ENCODE data around the gene TMC6.
"Not testable (repeated sequence)": the region's sequence is repeated elsewhere in the genome, so short reads cannot be mapped to it uniquely, and the experiment has no call there.

The TMC6 gene

DNA sequence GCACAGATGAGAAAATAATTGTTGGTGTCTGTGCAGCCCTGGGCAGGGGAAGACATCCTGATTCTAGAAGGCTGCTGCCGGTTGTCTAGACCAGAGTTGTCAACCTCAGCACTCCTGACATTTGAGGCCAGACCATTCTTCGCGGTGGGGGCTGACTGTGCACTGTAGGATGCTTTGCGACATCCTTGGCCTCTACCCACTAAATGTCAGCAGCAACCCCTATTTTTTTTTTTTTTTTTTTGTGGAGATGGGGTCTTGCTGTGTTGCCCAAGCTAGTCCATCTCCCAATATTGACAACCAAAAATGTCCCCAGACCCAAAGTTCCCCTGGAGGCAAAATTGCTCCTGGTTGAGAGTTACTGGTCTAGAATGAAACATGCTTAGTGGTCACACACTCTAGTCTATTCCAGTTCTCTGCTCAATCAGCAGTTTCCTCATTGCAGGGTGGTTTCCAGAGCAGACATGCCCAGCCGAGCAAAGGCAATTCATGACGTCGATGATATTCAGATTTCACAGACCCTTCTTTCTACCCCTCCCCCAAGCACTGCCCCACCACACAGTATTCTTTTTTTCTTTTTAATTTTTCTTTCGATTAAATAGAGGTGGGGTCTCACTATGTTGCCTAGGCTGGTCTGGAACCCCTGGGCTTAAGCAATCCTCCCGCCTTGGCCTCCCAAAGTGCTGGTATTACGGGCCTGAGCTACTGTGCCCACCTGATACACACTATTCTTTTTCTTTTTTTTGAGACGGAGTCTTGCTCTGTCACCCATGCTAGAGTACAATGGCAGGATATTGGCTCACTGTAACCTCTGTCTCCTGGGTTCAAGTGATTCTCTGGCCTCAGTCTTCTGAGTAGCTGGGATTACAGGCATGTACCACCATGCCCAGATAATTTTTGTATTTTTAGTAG lies 26.6 kb upstream of the TMC6 start:
- DNase-seq: no peak

DNA sequence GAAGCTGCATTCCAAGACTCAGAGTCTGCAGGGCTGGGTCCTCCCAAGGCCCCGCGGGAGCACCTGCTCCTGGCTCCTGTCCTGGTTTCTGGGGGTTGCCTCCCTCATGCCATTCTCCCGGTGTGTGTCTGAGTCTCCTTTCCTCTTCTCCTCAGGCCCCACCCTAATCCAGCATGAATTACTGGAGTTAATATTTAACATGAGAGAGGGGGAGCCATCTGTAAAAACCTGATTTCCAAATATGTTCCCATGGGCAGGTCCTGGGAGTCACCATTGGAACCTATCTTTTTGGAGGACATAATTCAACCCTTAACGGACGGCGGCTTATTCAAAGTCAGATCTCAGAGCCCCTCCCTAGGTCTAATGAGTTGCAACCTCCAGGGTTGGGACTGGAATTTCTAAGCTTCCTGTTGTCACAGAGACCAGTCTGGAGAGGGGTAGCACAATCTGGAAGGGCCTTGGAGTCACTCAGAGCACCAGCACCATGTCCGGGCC lies 23.0 kb upstream of the TMC6 start:
- DNase-seq: no peak

DNA sequence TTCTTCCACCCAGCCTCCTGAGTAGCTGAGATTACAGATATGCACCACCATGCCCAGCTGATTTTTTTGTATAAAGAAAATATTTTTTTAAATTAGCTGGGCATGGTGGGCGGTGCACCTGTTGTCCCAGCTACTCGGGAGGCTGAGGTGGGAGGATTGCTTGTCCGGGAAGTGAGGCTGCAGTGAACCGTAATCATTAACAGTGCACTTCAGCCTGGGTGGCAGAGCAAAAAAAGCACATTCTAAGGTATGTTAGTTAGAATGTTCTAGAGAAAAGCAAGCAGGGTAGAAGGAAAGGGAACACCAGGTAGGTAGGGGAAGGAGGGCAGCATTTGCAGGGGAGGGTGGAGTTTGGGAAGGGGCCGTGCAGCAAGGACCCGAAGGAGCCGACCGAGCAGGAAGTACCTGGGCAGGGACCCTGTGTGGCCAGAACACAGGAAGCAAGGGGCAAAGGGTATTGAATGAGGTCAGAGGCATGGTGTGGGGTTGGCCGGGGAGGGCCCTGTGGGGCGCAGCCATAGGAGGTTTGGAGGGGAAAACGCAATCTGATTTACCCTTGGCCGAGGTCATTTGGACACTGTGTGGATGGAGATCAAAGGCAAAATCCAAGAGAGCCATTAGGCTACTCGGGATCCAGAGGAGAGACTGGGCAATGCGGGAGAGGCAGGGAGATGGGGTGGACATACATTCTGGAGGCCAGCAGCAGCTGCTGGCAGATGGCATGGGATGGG lies 19.9 kb upstream of the TMC6 start:
- DNase-seq: no peak

DNA sequence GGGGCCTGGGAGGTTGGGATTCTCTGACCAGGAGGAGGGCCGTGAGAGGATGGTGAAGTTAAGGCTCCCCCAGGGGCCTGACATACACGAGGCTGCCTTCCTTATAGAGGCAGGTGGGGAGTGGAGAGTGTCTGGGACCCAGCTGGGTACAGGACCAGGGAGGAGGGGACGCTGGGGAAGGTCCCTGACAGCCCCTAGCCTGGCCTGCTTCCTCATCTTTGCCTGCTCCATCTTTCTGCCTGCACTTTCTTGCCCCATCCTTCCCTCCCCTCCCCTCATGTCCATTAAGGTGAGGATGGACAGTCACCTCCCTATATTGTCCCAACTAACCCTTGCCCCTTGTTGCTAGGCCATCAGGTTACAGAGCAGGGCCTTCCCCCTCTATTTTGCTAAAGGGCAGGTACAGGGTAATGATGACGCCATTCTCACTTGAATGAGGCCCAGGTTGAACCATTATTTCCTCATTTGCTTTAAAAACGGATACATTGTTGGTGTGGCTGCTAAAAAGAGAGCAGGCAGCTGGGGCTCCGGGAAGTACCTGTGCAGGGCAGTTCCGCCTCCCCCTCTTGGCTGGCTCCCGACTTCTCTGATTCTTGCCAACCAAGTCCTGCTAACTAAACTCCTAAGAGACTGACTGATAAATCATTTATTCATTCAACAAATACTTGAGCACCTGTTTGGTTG lies 18.9 kb upstream of the TMC6 start:
- DNase-seq: no peak

DNA sequence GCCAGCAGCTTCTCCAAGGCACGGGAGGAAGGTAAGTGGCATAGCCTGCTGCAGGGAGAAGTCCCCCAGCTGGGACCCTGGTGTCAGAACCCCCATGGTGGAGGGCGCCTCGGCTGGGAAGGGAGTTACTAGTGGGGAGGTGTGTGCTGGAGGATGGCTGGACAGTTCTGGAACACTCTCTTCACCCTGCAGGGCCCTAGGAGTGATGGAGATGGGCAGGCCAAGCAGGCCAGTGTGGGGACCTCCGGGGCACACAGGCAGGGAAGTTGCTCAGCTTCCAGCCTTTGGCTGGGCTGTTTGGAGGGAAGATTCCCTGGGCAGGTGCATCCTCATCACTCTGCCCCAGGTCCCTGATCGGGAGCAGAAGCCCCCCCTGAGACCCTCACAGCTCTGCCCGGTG lies 18.3 kb upstream of the TMC6 start:
- DNase-seq: no peak

DNA sequence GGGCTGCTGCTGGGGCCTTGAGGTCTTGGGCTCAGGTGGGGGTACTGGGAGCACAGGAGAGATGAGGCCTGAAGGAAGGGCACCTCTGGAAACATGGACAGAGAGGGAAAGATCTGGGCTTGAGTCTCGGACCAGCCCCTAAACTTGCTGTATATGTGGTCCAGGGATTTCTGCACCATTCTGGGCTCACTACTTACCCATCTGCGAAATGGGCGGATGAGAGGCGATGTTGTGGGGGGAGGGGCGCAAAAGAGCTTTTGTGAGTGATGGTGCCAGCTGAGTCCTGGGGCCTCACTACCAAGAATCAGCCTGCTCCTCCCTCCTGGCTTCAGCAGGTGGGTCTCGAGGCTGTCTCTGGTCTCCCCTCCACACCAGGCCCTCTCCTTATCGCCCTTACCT lies 17.9 kb upstream of the TMC6 start:
- no peak for DNase-seq

DNA sequence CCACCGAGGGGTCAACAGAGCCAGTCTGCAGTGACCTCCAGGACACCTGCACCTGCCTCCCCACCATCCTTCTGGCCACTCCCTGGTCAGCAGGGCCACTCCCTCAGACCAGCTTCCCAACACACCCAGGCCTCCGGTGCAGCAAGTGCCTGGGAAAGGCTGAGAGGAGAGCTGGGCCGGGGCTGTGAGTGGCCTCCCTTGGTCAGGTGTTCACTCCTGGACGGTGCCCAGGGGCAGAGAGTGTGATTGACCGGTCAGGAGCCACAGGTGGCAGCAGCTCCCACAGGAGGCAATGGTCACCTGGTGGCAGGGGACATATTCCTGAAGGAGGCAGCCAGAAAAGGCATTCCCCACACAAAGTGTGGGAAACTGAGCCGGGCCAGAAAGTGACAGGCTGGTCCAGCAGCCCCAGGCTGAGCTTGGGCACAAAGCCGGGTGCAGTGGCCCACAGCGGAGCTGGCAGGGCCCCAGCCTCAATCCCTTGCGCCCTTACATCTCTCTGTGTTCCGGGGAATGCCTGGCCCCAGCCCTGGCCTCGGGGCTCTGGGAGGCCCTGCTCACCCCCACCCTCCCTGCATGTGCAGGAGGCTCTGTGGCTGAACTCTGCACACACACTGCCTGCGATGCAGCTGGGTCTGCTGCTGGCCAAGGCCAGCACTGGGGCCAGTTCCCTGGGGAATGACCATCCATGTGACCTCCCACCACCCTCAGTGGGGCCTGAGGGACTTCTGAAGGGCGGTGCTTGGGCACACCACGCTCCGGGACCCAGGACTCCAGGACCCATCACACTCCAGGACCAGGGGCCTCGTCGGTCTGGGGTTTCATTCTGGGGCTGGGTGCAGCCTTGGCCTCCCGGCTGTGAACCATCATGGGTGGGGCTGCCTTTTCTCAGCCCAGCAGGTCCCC lies 16.4 kb upstream of the TMC6 start:
- no peak for DNase-seq

DNA sequence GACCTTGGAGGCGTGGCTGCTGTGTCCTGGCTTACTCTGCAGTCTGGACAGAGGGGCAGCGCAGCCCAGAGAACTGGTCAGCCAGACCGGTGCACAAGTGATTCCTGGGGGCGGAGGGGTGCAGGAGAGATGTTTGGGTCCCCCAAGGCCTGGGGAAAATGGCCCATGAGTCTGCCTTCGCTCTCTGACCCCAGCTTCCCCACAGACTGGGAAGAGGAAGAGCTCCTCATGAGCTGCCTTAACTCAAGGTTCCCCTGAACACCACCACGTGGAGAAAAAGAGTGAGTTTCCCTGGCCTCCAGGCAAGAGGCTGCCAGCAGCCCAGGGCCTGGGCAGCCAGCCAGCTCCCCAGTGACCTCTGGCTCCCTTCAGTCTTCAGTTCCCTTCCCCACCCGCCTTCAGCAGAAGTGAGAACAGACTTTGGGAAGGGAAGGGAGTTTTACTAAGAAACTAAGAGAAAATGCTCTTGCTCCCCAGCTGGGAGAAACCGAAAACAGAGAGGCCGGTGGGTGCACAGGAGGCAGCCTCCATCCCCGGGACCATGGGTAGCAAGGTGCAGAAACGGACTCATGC lies 15.7 kb upstream of the TMC6 start:
- no peak for DNase-seq

DNA sequence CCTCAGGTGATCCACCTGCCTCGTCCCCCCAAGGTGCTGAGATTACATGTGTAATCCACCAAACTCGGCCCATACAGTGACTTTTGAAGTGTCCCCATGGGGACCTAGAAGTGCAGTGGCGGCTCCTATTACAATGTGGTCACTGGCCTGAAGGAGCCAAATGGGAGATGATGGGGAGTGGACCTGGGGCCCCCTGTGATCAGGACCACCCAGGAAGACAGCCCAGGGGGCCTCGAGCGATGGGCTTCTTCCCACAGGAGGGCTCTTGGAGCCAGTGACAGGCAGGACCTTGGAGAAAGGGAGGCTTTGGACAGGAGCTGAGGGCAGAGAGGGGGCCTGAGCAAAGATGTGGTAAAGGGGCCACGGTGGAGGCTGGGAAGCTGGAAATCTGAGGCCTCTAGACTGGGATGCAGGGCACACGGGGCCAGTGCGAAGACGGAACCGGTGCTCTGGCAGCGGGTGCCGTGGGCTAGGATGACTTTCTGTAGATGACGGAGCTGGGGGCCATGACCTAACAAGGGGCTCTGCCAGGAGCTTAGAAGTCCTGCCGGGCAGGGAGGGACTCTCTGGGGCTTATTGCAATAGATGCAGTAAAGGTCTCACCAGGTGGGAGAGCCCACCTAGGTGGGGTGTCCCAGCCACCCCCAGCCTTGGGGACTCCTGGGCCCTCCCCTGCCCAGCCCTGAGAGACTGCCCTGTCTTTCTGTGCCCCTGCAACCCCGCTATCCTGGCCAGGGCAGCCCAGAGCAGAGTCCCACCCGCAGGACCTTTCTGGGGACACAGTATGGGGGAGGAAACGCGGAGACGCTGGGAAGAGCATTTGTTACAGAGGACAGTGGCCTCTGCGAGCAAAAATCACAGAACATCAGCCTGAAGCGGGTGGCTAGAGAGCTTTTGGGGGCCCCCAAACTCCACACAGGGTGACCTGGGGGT lies 14.9 kb upstream of the TMC6 start:
- DNase-seq: no peak

DNA sequence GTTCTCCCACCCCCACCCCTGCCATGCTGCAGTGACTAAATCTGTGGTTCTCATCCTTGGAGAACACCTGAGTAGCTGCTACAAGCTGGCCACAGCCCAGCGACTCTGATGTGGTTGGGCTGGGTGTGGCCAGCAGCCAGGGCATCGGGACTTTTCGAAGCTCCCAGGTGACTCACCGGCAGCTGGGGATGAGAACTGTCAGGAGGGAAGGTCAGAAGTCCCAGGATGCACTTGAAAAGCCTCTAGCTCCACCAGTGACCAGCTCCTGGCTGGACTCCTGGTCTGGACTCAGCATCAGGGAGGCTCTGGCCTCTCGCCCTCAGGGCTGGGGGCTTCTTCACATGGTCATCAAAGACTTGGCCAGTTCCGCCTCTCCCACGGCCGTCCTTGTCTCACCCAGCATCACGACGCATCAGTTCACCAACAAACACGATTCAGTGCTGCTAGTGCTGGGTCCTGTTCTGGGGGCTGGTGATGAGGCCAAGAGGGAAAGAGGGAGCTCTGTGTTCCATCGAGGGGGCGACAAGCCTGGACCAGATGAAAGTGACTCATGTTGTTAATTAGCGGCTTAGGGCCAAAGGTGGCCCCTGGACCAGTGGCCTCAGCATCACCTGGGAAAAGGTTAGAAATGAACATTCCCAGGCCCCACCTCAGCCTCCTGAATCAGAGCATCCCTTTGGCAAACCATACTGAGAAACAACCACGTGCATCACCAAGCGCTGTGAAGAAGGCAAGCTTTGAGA lies 13.7 kb upstream of the TMC6 start:
- DNase-seq: no peak

DNA sequence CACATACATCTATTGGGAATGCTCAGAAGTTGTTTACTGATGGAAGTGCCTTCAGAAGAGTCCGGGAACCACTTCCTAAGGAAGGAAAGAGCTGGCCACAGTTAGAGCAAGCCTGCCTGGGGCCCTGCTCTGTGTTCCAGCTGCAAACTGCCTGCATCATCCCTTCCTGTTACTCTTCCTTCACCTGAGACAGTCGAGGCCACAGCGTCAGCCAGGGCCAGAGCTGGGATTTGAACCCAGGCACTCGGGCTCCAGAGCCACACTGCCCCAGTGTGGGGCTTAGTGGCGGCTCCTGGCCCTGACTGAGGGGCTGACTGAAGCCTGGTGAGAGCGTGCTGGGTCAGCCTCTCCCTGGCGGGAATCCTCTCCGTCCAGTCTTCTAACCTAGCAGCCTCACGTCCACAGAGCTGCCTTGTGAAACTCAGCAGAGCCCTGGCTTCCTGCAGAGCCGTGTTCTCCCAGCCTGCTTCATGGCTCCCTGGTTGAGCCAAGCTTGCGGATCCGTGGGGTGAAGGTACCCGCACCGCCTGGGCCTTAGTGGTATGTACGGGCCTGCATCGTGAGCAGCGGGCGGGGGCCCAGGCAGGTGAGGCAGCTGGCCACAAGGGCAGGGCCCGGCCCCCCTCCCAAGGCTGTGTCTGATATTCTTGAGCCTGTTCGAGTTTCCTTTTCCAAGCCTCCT lies 13.0 kb upstream of the TMC6 start:
- DNase-seq: no peak

DNA sequence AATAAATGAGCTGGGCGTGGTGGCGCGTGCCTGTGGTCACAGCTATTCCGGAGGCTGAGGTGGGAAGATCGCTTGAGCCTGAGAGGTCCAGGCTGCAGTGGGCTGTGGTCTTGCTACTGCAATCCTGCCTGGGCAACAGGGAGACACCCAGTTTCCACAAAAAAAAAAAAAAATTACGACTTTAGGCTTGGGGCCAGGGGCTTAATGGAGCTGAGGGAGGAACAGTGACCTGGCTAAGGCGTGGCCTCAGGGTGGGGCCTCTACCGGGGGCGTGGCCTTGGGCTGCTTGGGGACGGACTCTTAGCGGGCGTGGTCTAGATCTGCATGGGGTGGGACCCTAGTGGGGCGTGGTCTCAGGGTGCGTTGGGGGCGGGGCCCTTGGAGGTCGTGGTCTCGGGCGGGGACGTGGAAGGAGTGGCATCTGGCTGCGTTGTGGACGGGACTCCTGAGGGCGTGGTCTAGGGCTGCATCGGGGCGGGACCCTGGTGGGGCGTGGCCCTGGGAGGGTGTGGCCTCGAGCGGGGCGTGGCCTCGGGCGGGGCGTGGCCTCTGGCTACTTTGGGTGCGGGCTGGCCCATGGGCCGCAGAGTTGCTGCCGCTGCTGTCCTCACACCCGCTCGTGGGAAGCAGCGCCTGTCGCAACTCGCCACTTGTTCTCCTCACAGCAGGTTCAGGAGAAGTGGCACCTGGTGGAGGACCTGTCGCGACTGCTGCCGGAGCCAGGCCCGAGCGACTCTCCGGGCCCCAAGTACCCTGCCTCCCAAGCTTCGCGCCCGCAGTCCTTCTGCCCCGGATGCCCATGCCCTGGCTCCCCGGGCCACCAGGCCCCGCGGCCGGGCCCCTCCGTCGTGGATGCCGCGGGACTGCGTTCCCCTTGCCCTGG lies 11.9 kb upstream of the TMC6 start:
- peak; percentile 99 for DNase-seq

DNA sequence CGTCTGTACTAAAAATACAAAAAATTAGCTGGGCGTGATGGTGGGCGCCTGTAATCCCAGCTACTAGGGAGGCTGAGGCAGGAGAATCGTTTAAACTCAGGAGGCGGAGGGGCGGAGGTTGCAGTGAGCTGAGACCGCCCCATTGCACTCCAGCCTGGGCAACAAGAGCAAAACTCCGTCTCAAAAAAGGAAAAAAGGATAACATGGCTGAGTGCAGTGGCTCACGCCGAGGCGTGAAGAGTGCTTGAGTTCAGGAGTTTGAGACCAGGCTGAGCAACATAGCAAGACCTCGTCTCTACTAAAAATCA lies 11.3 kb upstream of the TMC6 start:
- not testable (repeated sequence) for DNase-seq

DNA sequence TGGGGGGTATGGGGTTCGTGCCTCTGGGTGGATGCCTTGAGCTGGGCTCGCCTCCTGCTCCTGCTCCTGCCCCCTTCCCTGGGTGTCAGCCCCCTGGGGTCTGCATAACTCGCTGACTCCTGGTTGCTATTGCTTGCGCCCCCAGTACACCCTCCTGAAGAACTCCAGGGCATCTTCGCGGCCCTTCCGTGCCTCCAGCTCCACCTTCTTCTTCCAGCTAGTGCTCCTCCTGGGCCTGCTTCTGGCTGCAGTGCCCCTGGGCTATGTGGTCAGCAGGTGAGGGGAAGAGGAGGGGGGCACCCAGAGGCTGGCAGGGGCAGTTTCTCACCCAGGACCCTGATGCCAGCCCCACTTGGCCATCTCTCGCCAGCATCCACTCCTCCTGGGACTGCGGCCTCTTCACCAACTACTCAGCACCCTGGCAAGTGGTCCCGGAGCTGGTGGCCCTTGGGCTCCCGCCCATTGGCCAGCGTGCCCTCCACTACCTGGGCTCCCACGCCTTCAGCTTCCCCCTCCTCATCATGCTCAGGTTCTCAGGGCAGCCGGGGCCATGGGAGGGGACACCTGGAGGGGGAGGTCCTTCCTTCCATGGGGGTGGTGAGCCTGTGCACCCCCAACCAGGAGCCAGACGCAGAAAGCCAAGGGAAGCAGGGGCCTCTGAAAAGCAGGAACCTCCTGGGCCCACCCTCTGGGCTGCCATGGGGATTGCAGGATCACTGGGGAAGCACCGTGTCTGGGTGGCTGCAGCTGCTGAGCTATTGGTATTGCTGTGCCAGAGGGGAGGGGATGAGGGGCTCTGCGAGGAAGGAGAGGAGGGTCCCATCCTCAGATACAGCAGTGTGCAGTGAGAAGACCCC lies 9.9 kb upstream of the TMC6 start:
- no peak for DNase-seq

DNA sequence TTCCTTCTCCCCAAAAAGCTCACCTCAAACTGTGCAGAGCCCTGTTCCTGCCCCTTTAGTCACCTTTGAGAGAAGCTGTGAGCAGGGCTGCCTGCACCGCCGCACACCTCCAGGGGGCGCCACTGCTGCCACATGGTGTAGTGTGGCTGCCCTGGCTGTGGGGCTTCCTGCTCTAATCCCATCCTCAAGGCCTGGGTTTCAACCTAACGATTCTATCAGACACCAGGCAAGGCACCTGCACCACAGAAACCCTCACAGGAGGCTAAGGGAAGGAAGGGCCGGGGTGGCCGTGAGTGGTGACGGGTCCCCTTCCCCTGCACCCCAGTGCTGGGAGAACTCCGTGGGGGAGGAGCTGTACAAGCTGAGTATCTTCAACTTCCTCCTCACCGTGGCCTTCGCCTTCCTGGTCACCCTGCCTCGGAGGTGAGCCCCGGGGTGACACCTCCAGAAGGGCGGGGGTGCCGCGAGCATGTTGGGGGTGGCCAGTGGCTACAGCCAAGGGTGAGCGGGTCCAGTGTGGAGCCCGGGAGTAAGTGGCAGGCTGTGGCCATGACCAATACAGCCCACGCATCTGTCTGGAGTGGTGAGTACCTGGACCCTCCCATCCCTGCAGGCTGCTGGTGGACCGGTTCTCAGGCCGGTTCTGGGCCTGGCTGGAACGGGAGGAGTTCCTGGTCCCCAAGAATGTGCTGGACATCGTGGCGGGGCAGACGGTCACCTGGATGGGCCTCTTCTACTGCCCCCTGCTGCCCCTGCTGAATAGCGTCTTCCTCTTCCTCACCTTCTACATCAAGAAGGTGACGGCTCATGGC lies 9.0 kb upstream of the TMC6 start:
- DNase-seq: no peak

DNA sequence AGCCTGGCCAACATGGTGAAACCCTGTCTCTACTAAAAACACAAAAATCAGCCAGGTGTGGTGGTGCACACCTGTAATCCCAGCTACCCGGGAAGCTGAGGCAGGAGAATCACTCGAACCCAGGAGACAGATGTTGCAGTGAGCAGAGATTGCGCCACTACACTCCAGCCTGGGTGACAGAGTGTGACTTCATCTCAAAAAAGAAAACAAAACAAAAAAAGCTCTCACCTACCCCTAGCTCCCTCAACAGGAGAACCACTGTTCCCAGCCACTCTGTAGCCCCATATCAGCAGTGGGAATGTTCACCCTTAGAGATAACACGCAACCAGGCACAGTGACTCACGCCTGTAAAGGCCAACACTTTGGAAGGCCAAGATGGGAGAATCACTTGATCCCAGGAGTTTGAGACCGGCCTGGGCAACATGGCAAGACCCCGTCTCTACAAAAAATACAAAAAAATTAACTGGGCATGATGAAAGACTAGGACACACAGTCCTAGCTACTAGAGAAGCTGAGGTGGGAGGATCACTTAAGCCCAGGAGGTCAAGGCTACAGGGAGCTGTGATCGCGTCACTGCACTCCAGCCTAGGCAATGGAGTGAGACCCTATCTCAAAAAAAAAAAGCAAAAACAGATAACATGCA lies 7.4 kb upstream of the TMC6 start:
- DNase-seq: no peak
